NCI-H2227 (cell line): ENCODE data around the gene PSEN2.

Experiments
- DNase-seq: peaks from one replicate; lab custom pipeline; 2025; ENCODE audit not compliant: unreplicated experiment; lab: John Stamatoyannopoulos, UW

PSEN2 gene

DNA sequence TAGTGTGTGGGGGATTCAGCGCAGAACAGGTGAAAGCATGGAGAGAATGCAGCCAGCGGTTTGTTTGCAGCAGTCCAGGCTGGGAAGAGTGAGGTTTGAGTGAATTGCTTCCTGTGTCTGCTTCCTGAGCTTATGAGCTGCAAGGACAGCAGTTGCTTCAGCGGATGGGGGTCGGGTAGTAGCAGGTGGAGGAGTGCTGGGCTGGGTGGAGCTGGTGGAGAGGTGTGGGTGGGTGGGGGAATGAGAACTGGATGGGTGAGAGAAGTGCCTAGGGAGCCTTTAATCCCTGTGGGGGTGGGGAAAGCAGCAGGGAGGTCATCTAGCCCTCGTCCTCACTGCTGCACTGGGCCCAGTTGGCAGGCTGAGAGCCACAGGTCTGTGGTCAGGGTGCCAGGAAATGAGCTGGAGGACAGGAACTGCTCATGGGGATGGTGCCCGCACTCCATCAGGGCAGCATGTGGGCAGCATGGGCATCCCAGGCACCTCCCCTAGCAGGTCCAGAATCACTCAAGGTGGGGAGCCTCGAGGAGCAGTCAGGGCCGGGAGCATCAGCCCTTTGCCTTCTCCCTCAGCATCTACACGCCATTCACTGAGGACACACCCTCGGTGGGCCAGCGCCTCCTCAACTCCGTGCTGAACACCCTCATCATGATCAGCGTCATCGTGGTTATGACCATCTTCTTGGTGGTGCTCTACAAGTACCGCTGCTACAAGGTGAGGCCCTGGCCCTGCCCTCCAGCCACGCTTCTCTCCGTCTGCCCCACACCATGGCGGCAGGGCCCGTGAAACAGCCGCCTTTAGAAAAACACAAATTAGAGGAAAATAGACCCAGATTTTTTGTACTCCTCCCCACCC is 14.8 kb downstream of the PSEN2 start:
- DNase-seq: no peak

GRCh38 chr1:226886122-226886901 is 15.9 kb downstream of the PSEN2 start:
- no peak for DNase-seq

DNA sequence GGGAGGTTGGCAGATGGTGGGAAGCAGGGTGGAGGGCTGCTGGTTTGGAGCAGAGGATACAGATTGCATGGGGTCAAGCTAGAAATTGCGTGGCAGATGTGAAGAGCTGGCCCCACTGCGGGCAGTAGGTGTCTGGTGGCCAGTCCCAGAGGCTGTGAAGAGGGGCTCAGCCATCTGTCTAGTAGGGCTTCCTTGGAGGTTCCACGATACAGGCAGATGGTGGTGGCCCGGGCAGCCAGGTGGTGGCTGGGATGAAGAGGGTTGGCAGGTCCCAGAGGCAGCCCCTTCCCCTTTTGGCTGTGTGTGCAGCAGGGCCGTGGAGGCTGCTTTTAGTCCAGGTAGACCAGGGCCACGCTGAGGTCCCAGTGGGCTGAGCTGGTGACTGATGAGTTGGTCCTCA is 16.6 kb downstream of the PSEN2 start:
- DNase-seq: no peak

DNA sequence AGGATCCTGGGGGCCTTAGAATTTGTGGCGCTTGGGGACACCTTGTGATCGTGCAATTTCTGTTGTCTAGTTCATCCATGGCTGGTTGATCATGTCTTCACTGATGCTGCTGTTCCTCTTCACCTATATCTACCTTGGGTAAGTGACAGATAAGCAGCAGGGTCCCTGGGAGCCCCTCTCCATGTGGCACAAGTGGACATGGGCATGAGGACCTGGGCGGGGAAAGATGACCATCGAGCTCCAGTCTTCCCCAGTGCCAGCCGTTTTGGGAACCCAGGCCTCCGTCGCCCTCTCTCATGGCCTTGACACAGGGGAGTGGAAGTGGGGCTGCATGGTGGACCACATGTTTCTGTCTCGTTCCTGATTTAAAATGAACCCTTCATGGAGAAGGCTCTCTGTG is 17.6 kb downstream of the PSEN2 start:
- no peak for DNase-seq

- no peak for DNase-seq
These were observed 18.4 kb downstream of the PSEN2 start for GRCh38 chr1:226888816-226889215.

DNA sequence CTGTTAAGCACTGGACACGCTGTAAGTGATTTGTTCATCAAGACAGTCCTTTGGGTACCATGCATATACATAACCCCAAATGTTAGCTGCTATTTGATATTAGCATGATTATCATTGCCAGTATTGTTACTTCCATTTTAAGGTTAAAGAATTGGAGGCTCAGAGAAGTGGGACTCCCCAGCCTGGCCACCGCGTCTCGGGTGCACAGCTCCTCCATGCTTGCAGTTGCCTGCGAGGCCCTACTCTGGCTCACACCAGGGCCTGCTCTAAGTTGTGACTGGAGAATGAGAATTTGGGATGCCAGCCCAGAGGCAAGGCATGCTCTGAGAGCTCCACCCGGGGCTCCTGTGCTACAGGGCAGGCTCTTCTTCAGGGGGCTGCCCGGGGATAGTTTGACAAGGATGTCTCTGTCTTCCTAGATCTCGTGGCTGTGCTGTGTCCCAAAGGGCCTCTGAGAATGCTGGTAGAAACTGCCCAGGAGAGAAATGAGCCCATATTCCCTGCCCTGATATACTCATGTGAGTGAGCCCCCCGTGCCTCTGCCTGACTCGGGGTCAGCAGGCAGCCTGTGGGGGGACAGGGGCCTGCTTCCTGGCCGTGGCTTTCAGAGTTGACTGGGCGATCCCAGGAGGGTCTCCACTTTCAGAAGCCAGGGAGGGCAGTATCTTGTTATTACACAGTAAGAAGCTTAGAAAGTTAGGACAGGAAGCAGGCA is 19.4 kb downstream of the PSEN2 start:
- no peak for DNase-seq

DNA sequence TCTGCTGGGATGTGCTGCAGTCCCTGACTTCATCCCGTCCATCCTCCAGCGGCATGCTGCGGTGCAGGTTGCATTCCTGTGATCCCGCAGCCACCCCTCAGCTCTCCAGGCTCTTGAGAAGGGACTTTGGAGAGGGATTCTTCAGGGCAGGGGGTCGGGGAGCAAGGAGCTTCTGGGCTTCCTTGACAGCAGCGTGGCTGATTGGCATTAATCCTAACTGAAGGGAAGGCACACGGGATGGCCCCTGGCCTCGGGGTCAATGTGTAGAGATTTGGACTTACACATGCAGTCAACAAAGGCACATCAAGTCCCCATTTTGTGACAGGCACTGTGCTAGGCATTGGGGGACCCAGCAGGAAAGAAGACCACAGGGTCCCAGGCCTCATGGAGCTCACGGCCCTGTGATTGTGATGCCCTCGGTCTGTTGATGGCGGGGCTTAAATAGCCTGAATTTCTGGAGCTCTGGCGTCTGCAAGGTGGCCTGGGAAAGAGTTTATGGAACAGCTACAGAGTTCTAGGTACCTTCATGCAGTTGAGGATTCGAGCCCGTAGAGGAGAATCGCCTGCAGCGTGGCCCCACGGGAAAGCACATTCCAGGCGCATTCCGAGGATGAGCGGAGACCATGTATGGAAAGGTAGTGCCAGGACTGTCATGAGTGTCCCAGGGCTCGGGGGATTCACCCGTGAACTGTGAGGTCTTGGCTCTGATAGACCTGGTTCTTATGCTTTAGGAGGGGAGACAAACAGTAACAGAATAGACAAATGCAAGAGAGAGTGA is 20.1 kb downstream of the PSEN2 start:
- DNase-seq: no peak

DNA sequence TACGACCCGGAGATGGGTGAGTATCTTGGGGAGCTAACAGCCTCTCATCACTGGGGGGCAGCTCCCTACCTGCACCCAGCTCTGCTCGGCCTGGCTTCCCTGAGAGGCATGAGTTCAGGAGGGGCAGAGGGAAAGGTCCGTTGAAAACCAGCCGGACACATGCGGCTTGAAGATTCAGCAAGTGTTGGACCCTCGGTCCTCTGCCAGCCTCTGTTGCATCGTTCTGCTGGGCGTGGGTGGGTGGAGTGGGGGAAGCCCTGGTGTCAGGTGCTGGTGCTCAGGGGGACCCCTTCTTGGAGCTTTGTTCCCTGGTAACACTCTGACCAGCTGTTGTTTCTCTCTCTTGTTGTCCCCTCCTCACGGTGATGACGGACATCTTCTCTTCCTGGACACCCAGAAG is 20.9 kb downstream of the PSEN2 start:
- no peak for DNase-seq

- DNase-seq: no peak
These were observed 21.6 kb downstream of the PSEN2 start for GRCh38 chr1:226891846-226892523.

GRCh38 chr1:226892524-226892875 is 22.1 kb downstream of the PSEN2 start:
- DNase-seq: no peak

- DNase-seq: no peak
These were observed 23.5 kb downstream of the PSEN2 start for GRCh38 chr1:226893936-226894335.

- DNase-seq: no peak
These were observed 24.4 kb downstream of the PSEN2 start for GRCh38 chr1:226894826-226895225.

- no peak for DNase-seq
These were observed 25.2 kb downstream of the PSEN2 start for GRCh38 chr1:226895644-226896043.

- DNase-seq: no peak
These were observed 27.8 kb downstream of the PSEN2 start for GRCh38 chr1:226898246-226898645.

DNA sequence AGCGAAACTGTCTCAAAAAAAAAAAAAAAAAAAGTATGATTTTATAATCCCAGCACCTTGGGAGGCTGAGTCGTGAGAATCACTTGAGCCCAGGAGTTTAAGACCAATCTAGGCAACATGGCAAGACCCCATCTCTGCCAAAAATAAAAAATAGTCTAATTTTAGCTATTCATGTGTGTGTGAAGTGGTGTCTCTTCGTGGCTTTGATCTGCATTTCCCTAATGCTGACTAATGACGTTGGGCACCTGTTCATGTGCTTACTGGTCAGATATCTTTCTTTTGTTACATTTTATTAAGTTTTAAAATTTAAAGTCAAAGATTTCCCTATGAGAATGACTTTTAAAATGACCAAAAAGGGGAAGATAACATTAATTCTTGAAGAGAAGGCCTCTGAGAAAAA is 31.0 kb downstream of the PSEN2 start:
- DNase-seq: no peak

DNA sequence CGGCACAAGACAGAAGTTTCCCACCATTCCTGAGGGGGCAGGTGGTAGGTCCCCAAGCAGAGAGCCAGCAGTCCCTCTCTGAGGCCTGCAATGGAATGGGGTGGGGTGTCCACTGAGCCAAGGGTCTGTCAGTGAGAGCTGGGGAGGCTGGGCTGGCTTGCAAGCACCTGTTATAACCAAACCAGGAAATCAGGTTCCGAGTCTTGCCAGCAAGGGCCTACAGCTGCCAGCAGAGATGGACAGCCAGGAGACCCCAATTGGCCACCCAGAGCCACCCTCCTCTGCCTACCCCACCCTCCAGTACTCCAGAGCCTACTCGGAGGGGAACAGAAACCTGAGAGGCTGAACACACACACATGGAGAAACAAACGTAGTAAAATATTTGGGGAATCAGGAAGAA is 32.2 kb downstream of the PSEN2 start:
- no peak for DNase-seq

DNA sequence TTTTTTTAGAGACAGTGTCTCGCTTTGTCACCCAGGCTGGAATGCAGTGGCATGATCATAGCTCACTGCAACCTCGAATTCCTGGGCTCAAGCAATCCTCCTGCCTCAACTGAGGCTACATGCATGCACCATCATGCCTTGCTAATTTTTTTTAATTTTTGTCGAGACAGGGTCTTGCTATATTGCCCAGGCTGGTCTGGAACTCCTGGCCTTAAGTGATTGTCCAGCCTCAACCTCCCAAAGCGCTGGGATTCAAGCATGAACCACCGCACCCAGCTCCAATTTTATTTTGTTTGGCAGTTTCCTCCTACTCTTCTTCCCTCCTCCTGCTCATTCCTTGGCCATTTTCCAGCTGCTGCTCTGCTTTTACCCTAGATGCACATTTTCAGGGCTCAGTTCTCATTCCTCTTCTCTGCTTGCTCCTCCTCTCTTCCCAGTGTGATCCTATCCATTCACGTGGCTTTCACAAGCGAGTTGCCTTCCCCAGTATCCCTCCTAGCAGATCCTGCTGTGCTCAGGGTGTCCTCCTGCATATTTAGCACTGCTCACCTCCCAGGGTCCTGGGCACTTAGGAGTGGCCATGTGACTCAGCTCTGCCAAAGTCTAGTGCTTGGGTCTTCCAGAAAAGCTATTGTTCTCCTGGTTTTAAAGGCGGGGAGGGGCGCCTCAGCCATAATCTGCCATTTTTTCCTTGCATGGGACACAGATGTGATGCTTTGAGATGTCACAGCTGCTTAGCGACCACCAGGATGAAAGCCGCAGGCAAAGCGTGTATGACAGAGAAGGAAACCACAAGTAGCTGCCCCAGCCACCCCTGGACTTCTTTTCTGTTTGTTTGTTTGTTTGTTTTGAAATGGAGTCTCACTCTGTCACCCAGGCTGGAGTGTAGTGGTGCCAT is 33.7 kb downstream of the PSEN2 start:
- no peak for DNase-seq

GRCh38 chr1:226904772-226905171 is 34.4 kb downstream of the PSEN2 start:
- no peak for DNase-seq

DNA sequence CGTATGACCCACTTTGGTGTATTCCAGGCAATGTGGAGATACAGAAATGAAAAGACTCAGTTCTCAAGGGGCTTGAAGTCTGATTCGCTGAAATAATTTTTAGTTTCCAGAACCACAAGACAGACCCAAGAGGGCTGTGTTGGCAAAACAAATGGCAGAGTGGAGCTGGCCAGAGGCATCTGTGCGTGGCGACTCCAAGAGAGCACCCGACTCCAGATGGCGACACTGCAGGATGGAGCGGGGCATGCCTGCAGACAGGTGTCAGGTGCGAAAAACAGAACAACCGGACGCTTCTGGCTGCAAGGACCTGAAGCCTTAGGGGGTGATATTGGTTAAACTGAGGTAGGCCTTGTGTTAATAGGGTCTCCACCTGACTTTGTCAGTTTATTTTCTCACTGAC is 38.0 kb downstream of the PSEN2 start:
- DNase-seq: no peak
